Measurements from ENCODE around the gene SELE.
"Not testable (repeated sequence)": the region's sequence is repeated elsewhere in the genome, so short reads cannot be mapped to it uniquely, and the experiment has no call there.

Gene SELE

GRCh38 chr1:169724168-169724567, 9.7 kb downstream of the SELE start:
- no peaks in the 10 kb centered on the region for H3K36me3 ChIP-seq (ENCODE audit: control insufficient read depth, insufficient read depth, low read length)
- WGBS, 2 experiments (ENCODE audit: insufficient coverage in 2 of 2): 71 to 80% methylated on average over 1 to 3 of the region's 4 CpGs
- no peaks in the 10 kb centered on the region for H3K9me3 ChIP-seq (ENCODE audit: control insufficient read depth, low read length)

DNA sequence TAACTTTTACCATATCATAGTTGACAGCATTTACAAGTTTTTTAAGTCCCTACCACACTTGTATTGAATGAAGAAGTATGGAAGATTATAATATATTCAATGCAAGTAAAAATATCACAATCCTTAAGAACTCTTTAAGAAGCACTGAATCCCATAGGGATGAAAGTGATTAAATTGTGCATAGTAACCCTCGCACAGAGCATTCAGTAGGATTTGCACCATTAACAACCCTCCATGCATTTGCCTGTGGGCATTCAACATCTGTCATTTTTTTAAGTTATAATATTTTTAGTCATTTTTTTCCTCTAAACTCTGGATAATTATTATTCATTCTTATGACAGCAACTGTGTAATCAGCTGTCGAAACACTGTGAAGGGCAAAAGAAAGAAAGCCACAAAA, 10.1 kb downstream of the SELE start:
- Histone ChIP-seq H3K4me1 (ENCODE audit: control insufficient read depth, insufficient read depth, low read length, poor library complexity, severe bottlenecking) (peaks cover 12% of the 10 kb centered on the region), H3K36me3 (ENCODE audit: control insufficient read depth, insufficient read depth, low read length) (no peaks in the 10 kb centered on the region), H3K4me3 (ENCODE audit: extremely low read depth, insufficient read depth, low read length, poor library complexity, severe bottlenecking) (no peak overlapping the region), H3K9me3 (ENCODE audit: control insufficient read depth, low read length) (no peaks in the 10 kb centered on the region), H3K27ac (ENCODE audit: low read depth, low read length, severe bottlenecking) (no peak overlapping the region)
- WGBS, 2 experiments (ENCODE audit: insufficient coverage in 2 of 2): no CpG with 5 or more reads among the region's 2 CpGs

More at GRCh38 chr1:169724168-169724567, 9.7 kb downstream of the SELE start:
- Histone ChIP-seq H3K4me3 (ENCODE audit: extremely low read depth, insufficient read depth, low read length, poor library complexity, severe bottlenecking) (no peak overlapping the region), H3K27ac (ENCODE audit: low read depth, low read length, severe bottlenecking) (no peak overlapping the region), H3K4me1 (ENCODE audit: control insufficient read depth, insufficient read depth, low read length, poor library complexity, severe bottlenecking) (peaks cover 12% of the 10 kb centered on the region)

- H3K27ac ChIP-seq (ENCODE audit: low read depth, low read length, severe bottlenecking): peak overlapping the region; percentile 75
- H3K36me3 ChIP-seq (ENCODE audit: control insufficient read depth, insufficient read depth, low read length): no peaks in the 10 kb centered on the region
- H3K4me3 ChIP-seq (ENCODE audit: extremely low read depth, insufficient read depth, low read length, poor library complexity, severe bottlenecking): no peak overlapping the region
- no peaks in the 10 kb centered on the region for H3K9me3 ChIP-seq (ENCODE audit: control insufficient read depth, low read length)
- H3K4me1 ChIP-seq (ENCODE audit: control insufficient read depth, insufficient read depth, low read length, poor library complexity, severe bottlenecking): peaks cover 12% of the 10 kb centered on the region
Observed at GRCh38 chr1:169722779-169723178, 11.1 kb downstream of the SELE start.

DNA sequence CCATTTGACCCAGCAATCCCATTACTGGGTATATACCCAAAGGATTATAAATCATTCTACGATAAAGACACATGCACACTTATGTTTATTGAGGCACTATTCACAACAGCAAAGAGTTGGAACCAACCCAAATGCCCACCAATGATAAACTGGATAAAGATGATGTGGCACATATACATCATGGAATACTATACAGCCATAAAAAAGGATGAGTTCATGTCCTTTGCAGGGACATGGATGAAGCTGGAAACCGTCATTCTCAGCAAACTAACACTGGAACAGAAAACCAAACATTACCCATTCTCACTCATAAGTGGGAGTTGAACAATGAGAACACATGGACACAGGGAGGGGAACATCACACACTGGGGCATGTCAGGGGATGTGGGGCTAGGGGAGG, 18.8 kb downstream of the SELE start:
- H3K27ac ChIP-seq (ENCODE audit: low read depth, low read length, severe bottlenecking); H3K4me1 ChIP-seq (ENCODE audit: control insufficient read depth, insufficient read depth, low read length, poor library complexity, severe bottlenecking); H3K36me3 ChIP-seq (ENCODE audit: control insufficient read depth, insufficient read depth, low read length); H3K4me3 ChIP-seq (ENCODE audit: extremely low read depth, insufficient read depth, low read length, poor library complexity, severe bottlenecking); H3K9me3 ChIP-seq (ENCODE audit: control insufficient read depth, low read length): not testable (repeated sequence)
- no CpG with 5 or more reads among the region's 2 CpGs for WGBS, 2 experiments (ENCODE audit: insufficient coverage in 2 of 2)

DNA sequence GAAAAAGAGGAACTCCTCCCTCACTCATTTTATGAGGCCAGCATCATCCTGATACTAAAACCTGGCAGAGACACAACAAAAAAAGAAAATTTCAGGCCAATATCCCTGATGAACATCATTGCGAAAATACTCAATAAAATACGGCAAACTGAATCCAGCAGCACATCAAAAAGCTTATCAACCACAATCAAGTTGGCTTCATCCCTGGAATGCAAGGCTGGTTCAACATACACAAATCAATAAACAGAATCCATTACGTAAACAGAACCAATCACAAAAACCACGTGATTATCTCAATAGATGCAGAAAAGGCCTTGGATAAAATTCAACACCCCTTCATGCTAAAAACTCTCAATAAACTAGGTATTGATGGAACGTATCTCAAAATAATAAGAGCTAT, 20.8 kb downstream of the SELE start:
- H3K9me3 ChIP-seq (ENCODE audit: control insufficient read depth, low read length): not testable (repeated sequence)

GRCh38 chr1:169712309-169712631, 21.6 kb downstream of the SELE start:
- Histone ChIP-seq H3K27ac (ENCODE audit: low read depth, low read length, severe bottlenecking) (no peak overlapping the region), H3K9me3 (ENCODE audit: control insufficient read depth, low read length) (peaks cover 10% of the 10 kb centered on the region), H3K4me3 (ENCODE audit: extremely low read depth, insufficient read depth, low read length, poor library complexity, severe bottlenecking) (no peak overlapping the region), H3K36me3 (ENCODE audit: control insufficient read depth, insufficient read depth, low read length) (no peaks in the 10 kb centered on the region), H3K4me1 (ENCODE audit: control insufficient read depth, insufficient read depth, low read length, poor library complexity, severe bottlenecking) (peaks cover 3% of the 10 kb centered on the region)
- 88% methylated on average over 1 of the region's 2 CpGs; no CpG with 5 or more reads in 1 of the 2 experiments for WGBS, 2 experiments (ENCODE audit: insufficient coverage in 2 of 2)

More for the DNA sequence above, 20.8 kb downstream of the SELE start:
- H3K4me3 ChIP-seq (ENCODE audit: extremely low read depth, insufficient read depth, low read length, poor library complexity, severe bottlenecking); H3K4me1 ChIP-seq (ENCODE audit: control insufficient read depth, insufficient read depth, low read length, poor library complexity, severe bottlenecking); H3K27ac ChIP-seq (ENCODE audit: low read depth, low read length, severe bottlenecking); H3K36me3 ChIP-seq (ENCODE audit: control insufficient read depth, insufficient read depth, low read length): not testable (repeated sequence)
- 83 to 87% methylated on average over 1 to 3 of the region's 5 CpGs for WGBS, 2 experiments (ENCODE audit: insufficient coverage in 2 of 2)

- Histone ChIP-seq H3K4me1 (ENCODE audit: control insufficient read depth, insufficient read depth, low read length, poor library complexity, severe bottlenecking) (peaks cover 3% of the 10 kb centered on the region), H3K9me3 (ENCODE audit: control insufficient read depth, low read length) (peaks cover 10% of the 10 kb centered on the region), H3K36me3 (ENCODE audit: control insufficient read depth, insufficient read depth, low read length) (no peaks in the 10 kb centered on the region), H3K4me3 (ENCODE audit: extremely low read depth, insufficient read depth, low read length, poor library complexity, severe bottlenecking) (no peak within 1 kb of the TSS), H3K27ac (ENCODE audit: low read depth, low read length, severe bottlenecking) (no peak within 1 kb of the TSS)
- 19 to 42% methylated on average over 2 to 6 of the region's 6 CpGs for WGBS, 2 experiments (ENCODE audit: insufficient coverage in 2 of 2)
Observed at GRCh38 chr1:169711469-169712308, 22.2 kb downstream of the SELE start, which contains the start of gene SELL. SELL (minus strand) TSS chr1:169711620; CDS start chr1:169711498, 122 bp downstream.

DNA sequence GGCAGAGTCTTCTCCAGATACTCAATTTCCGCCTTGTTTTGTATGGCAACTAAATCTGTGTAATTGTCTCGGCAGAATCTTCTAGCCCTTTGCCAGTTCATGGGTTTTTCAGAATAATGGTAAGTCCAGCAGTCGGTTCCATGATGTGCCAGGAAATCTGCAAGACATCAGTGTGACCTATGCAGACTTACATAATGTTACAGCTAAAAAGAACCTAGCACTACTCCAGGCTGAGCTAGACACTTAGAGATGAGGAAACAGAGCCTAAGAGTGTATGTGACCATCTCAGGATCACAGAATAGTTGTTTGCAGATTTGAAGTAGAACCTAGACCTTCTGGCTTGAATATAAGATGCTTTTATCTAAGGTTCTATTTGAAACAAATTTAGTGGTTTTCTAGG, 25.2 kb downstream of the SELE start:
- peaks cover 10% of the 10 kb centered on the region for H3K9me3 ChIP-seq (ENCODE audit: control insufficient read depth, low read length)
- no peak overlapping the region for H3K4me3 ChIP-seq (ENCODE audit: extremely low read depth, insufficient read depth, low read length, poor library complexity, severe bottlenecking)
- H3K27ac ChIP-seq (ENCODE audit: low read depth, low read length, severe bottlenecking): no peak overlapping the region
- H3K4me1 ChIP-seq (ENCODE audit: control insufficient read depth, insufficient read depth, low read length, poor library complexity, severe bottlenecking): peaks cover 3% of the 10 kb centered on the region
- 92 to 100% methylated on average over 2 of the region's 3 CpGs for WGBS, 2 experiments (ENCODE audit: insufficient coverage in 2 of 2)
- no peaks in the 10 kb centered on the region for H3K36me3 ChIP-seq (ENCODE audit: control insufficient read depth, insufficient read depth, low read length)

DNA sequence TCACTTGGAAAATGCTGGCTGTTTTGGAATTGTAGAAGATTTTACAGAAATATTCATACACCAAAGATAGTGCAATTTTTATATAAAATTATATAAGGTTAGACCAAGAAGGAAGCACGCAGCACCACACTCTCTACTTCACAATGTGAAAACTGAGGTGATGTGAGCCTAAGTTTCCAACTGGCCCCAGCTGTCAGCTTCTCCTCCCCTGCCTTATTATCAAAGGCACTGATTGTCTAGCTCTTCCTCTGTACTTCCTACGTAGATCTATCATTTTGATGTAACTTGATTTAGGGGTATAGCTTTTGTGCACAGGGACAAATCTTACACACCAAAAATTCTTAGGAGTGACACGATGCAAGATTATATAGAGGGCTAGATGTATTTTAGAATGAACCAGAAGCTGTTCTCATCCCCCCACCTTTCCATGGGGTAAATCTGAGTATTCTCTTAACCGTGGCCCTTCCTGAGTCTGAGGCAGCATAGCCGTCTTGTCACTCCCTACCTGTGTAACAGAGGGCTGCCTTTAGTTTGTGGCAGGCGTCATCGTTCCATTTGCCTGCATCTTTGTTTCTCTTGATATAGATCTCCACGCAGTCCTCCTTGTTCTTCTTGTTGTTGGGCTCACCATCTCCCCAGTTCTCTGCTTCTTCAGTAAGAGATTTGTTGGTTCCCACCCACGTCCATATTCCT, 25.8 kb downstream of the SELE start:
- H3K4me1 ChIP-seq (ENCODE audit: control insufficient read depth, insufficient read depth, low read length, poor library complexity, severe bottlenecking): peaks cover 3% of the 10 kb centered on the region
- no peak overlapping the region for H3K27ac ChIP-seq (ENCODE audit: low read depth, low read length, severe bottlenecking)
- 80 to 94% methylated on average over 5 to 7 of the region's 9 CpGs for WGBS, 2 experiments (ENCODE audit: insufficient coverage in 2 of 2)
- peaks cover 7% of the 10 kb centered on the region for H3K9me3 ChIP-seq (ENCODE audit: control insufficient read depth, low read length)
- H3K36me3 ChIP-seq (ENCODE audit: control insufficient read depth, insufficient read depth, low read length): no peaks in the 10 kb centered on the region
- H3K4me3 ChIP-seq (ENCODE audit: extremely low read depth, insufficient read depth, low read length, poor library complexity, severe bottlenecking): no peak overlapping the region

GRCh38 chr1:169704797-169705196, 29.1 kb downstream of the SELE start:
- Histone ChIP-seq H3K4me3 (ENCODE audit: extremely low read depth, insufficient read depth, low read length, poor library complexity, severe bottlenecking) (no peak overlapping the region), H3K27ac (ENCODE audit: low read depth, low read length, severe bottlenecking) (no peak overlapping the region), H3K4me1 (ENCODE audit: control insufficient read depth, insufficient read depth, low read length, poor library complexity, severe bottlenecking) (no peaks in the 10 kb centered on the region), H3K36me3 (ENCODE audit: control insufficient read depth, insufficient read depth, low read length) (no peaks in the 10 kb centered on the region), H3K9me3 (ENCODE audit: control insufficient read depth, low read length) (no peaks in the 10 kb centered on the region)
- 100% methylated on average over 1 of the region's 2 CpGs; no CpG with 5 or more reads in 1 of the 2 experiments for WGBS, 2 experiments (ENCODE audit: insufficient coverage in 2 of 2)

All from mesodermal cell (in vitro differentiated cells).